Activated CD8-positive, alpha-beta T cell treated with anti-CD3 and anti-CD28 coated beads for 36 hours (primary cell): ENCODE results near the gene SLC44A1. TPM values are rescaled to one million over a fixed set of nuclear protein-coding genes. Genes with fewer than 3 reads are reported as not detected.

ENCODE experiments used
- ATAC-seq: fragments of 200-7000 bp; cut with Tn5 transposase; one replicate; pipeline ENCODE4 v1.10.0; 2021; ENCODE audit warnings: mild to moderate bottlenecking, moderate library complexity
- CTCF ChIA-PET: fragments of 350-600 bp; sonication (Branson Sonifier 250); formaldehyde crosslinking; loops from one replicate; lab custom pipeline; 2021; ENCODE audit warnings: antibody characterized with exemption; lab: Charles Lee
- POLR2A ChIA-PET: fragments of 350-600 bp; sonication (Branson Sonifier 250); formaldehyde crosslinking; loops from one replicate; lab custom pipeline; 2021; ENCODE audit warnings: antibody characterized with exemption; lab: Charles Lee
- DNase-seq: peaks from one replicate; pipeline ENCODE4 v3.0.0-alpha.2; 2020
- H3K27ac Mint-ChIP-seq: one replicate; pipeline ENCODE4 v1.8.0; 2021; ENCODE audit warnings: mild to moderate bottlenecking, mixed read lengths
- H3K27me3 Mint-ChIP-seq: one replicate; pipeline ENCODE4 v1.8.0; 2021; ENCODE audit warnings: mixed read lengths
- H3K36me3 Mint-ChIP-seq: one replicate; pipeline ENCODE4 v1.8.0; 2021; ENCODE audit warnings: low read depth, mixed read lengths
- H3K4me1 Mint-ChIP-seq: one replicate; pipeline ENCODE4 v1.8.0; 2021; ENCODE audit warnings: low read depth, mixed read lengths
- H3K4me3 Mint-ChIP-seq: one replicate; pipeline ENCODE4 v1.8.0; 2021; ENCODE audit warnings: mild to moderate bottlenecking, moderate library complexity, mixed read lengths
- H3K9me3 Mint-ChIP-seq: one replicate; pipeline ENCODE4 v1.8.0; 2021; ENCODE audit warnings: mixed read lengths
- intact Hi-C: fragments of 100-400 bp; cut with micrococcal nuclease; formaldehyde crosslinking; loops from one replicate; pipeline ENCODE4 v1.10.0; 2022
- total RNA-seq, 2 experiments: library from RNA; stranded (reverse); gene quantifications; one replicate each; pipeline ENCODE4 v1.2.3, GENCODE V29; 2021
- TF ChIP-seq, protein P1 (sequence below): fragments of 200-600 bp; IDR thresholded peaks from one replicate; pipeline ENCODE4 v1.8.0; 2022; ENCODE audit warnings: antibody characterized with exemption, mild to moderate bottlenecking

The SLC44A1 gene
- total RNA-seq, 2 experiments from 2014 or later: 7.2 to 8.3 TPM

DNA sequence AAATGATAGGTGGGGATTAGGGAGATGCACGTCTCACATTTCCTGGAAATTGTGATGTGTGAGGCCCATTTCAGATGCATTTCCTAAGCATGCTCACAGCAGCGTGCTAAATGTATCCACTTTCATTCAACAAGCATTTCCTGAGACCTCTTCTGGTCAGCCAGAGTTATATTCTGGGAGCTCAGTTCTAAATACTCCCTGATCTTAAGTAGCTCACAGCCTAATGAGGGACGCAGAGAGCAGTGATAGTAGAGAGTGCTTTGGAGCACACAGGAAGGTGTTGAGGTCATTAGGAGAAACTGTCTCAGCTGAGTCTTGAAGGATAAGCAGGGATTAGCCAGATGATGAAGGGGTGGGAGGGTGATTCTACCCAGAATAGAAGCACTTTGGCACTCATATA is 157.2 kb downstream of the SLC44A1 start:
- DNase-seq (no peak), ATAC-seq (no peak)
- ChIA-PET CTCF (interaction anchor here (2.3 kb wide), 1 partner anchor 14 kb away, joined by 7 read pairs; no protein-coding TSS in a partner anchor), POLR2A (no interaction called here)
- Mint-ChIP-seq H3K9me3 (no peaks in the 10 kb centered on the region), H3K4me3 (no peak overlapping the region), H3K4me1 (peaks cover 26% of the 10 kb centered on the region), H3K36me3 (no peaks in the 10 kb centered on the region), H3K27me3 (peaks cover 54% of the 10 kb centered on the region), H3K27ac (no peak overlapping the region)
- intact Hi-C loops: loop anchor here (10.0 kb wide), 1 partner anchor 407 kb away; no protein-coding TSS in a partner anchor
- TF ChIP-seq, protein P1, sequence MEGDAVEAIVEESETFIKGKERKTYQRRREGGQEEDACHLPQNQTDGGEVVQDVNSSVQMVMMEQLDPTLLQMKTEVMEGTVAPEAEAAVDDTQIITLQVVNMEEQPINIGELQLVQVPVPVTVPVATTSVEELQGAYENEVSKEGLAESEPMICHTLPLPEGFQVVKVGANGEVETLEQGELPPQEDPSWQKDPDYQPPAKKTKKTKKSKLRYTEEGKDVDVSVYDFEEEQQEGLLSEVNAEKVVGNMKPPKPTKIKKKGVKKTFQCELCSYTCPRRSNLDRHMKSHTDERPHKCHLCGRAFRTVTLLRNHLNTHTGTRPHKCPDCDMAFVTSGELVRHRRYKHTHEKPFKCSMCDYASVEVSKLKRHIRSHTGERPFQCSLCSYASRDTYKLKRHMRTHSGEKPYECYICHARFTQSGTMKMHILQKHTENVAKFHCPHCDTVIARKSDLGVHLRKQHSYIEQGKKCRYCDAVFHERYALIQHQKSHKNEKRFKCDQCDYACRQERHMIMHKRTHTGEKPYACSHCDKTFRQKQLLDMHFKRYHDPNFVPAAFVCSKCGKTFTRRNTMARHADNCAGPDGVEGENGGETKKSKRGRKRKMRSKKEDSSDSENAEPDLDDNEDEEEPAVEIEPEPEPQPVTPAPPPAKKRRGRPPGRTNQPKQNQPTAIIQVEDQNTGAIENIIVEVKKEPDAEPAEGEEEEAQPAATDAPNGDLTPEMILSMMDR: no peak

DNA sequence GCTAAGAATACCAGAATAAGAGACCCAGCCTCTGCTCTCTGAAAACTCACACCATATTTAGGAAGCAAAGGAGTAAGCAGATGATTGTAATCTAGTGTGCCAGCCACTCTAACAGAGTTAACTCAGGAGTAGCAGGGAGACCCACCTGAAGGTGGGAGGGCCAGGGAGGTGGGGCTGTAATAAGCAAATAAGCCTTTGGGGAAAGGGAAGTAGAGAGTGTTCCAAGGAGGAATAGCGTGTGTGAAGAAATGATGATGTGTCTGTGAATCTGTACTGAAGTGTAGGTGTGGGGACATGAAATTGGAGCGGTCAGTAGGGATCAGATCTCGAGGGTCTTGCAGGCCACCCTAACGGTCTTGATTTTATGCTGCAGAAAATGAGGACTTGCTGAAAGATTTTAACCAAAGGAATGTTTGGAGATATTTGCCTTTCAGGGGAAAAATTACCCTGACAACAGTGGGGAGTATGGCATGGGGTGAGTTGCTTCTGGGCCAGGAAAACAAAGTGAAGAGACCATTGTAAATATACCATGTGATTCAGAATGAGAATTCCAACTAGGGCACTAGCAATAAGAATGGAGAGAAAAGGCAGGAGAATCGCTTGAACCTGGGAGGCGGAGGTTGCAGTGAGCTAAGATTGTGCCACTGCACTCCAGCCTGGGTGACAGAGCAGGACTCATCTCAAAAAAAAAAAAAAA is 159.2 kb downstream of the SLC44A1 start:
- TF ChIP-seq, protein P1: no peak
- POLR2A ChIA-PET: no interaction called here
- Mint-ChIP-seq H3K27ac (no peak overlapping the region), H3K9me3 (peaks cover 3% of the 10 kb centered on the region), H3K4me1 (peaks cover 26% of the 10 kb centered on the region), H3K36me3 (no peaks in the 10 kb centered on the region), H3K27me3 (peaks cover 54% of the 10 kb centered on the region), H3K4me3 (no peak overlapping the region)
- no peak for DNase-seq
- ATAC-seq: no peak
- CTCF ChIA-PET: interaction anchor here (2.3 kb wide), 1 partner anchor 12 kb away, joined by 7 read pairs; no protein-coding TSS in a partner anchor
- intact Hi-C loops: loop anchor here (2.0 to 10.0 kb wide), 2 partner anchors 43 to 409 kb away; no protein-coding TSS in a partner anchor

DNA sequence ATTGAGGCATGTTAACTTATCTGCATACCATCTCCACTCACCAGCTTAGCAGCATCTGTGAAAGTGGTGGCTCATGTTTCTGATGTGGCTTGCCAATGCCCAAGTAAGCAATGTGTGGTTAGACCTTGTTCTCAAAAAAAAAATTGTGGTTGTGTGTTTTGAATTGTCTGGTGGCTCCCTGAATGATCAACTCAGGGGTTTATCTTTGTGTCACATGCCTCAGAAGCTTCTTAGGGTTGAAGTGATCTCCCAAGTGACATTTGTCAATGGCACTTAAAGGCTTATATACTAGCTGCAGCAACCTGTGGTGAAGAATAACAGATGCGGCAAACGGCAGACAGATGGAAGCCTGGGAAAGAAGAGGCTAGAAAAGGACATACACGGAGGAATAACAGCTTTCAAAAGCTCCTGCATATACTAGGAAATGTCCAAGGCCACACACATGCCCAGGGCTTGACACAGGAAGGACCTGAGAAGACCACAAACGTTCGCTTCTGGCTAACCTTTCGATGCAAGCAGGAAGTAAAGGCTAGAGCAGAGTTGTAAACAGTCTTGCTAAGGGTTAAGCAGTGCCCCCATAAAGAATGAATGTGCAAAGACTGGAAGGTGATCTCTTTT is 161.2 kb downstream of the SLC44A1 start:
- peaks cover 3% of the 10 kb centered on the region for H3K36me3 Mint-ChIP-seq
- peak overlapping the region; percentile 37 for H3K4me3 Mint-ChIP-seq
- H3K27me3 Mint-ChIP-seq: peaks cover 61% of the 10 kb centered on the region

DNA sequence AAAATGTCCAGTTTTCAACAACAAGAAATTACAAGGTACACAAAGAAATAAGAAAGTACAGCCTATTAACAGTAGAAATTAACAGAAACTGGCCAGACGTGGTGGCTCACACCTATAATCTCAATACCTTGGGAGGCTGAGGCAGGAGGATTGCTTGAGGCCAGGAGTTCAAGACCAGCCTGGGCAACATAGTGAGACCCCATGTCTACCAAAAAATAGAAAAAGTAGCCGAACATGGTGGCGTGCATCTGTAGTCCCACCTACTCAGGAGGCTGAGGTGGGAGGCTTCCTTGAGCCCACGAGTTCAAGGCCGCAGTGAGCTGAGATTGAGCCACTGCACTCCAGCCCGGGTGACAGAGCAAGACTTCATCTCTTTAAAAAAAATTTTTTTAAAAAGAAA is 161.9 kb downstream of the SLC44A1 start:
- POLR2A ChIA-PET: interaction anchor here (0.9 kb wide), 1 partner anchor 479 kb away, joined by 3 read pairs; no protein-coding TSS in a partner anchor
- H3K27me3 Mint-ChIP-seq: peaks cover 65% of the 10 kb centered on the region
- ATAC-seq (no peak), DNase-seq (no peak)
- TF ChIP-seq, protein P1: no peak
- H3K9me3 Mint-ChIP-seq: peaks cover 7% of the 10 kb centered on the region
- no peak overlapping the region for H3K4me3 Mint-ChIP-seq
- intact Hi-C loops: loop anchor here (10.0 kb wide), 1 partner anchor 412 kb away; no protein-coding TSS in a partner anchor
- H3K36me3 Mint-ChIP-seq: peaks cover 3% of the 10 kb centered on the region
- H3K27ac Mint-ChIP-seq: no peak overlapping the region
- peaks cover 26% of the 10 kb centered on the region for H3K4me1 Mint-ChIP-seq
- CTCF ChIA-PET: interaction anchor here (1.1 to 2.0 kb wide), 2 partner anchors 9 to 245 kb away, joined by 3 to 11 read pairs; no protein-coding TSS in a partner anchor

More for the DNA sequence above, 161.2 kb downstream of the SLC44A1 start:
- Mint-ChIP-seq H3K9me3 (peaks cover 7% of the 10 kb centered on the region), H3K27ac (peak overlapping the region; percentile 81), H3K4me1 (peaks cover 26% of the 10 kb centered on the region)
- ATAC-seq: peak; percentile 88
- POLR2A ChIA-PET: interaction anchor here (0.7 to 1.1 kb wide), 3 partner anchors 12 to 478 kb away, joined by 3 read pairs; no protein-coding TSS in a partner anchor
- DNase-seq: peak; percentile 76
- TF ChIP-seq, protein P1: no peak
- intact Hi-C loops: loop anchor here (2.0 to 10.0 kb wide), 2 partner anchors 45 to 411 kb away; no protein-coding TSS in a partner anchor
- CTCF ChIA-PET: interaction anchor here (1.1 to 2.0 kb wide), 3 partner anchors 9 to 245 kb away, joined by 3 to 11 read pairs (median 4); no protein-coding TSS in a partner anchor
